Duodenal mucosa (tissue), 2 donors: Measurements from ENCODE around the gene WIPF3.

Experiments
- H3K27ac ChIP-seq: one replicate; pipeline ENCODE4 v1.7.0; 2013; ENCODE audit warnings: low read depth, low read length
- H3K27me3 ChIP-seq, 2 donors: one replicate each; pipeline ENCODE4 v1.7.0; 2013; ENCODE audit warnings: low read length in 2 of 2, control low read depth in 1 of 2; ENCODE audit not compliant: insufficient read depth in 2 of 2, control insufficient read depth in 1 of 2
- H3K36me3 ChIP-seq, 2 donors: one replicate each; pipeline ENCODE4 v1.7.0; 2013; ENCODE audit warnings: low read length in 2 of 2, control low read depth in 1 of 2; ENCODE audit not compliant: insufficient read depth in 2 of 2, control insufficient read depth in 1 of 2
- H3K4me1 ChIP-seq, 2 donors: one replicate each; pipeline ENCODE4 v1.7.0; 2013; ENCODE audit warnings: low read length in 2 of 2, control low read depth in 1 of 2; ENCODE audit not compliant: insufficient read depth in 2 of 2, control insufficient read depth in 1 of 2
- H3K4me3 ChIP-seq, 2 donors: one replicate each; pipeline ENCODE4 v1.7.0; 2013; ENCODE audit warnings: low read length in 2 of 2, low read depth in 1 of 2
- H3K9ac ChIP-seq, 2 donors: one replicate each; pipeline ENCODE4 v1.7.0; 2013; ENCODE audit warnings: low read length in 2 of 2, low read depth in 1 of 2
- H3K9me3 ChIP-seq, 2 donors: one replicate each; pipeline ENCODE4 v1.7.0; 2013; ENCODE audit warnings: low read length in 2 of 2, control low read depth in 1 of 2; ENCODE audit not compliant: control insufficient read depth in 1 of 2

WIPF3 gene

GRCh38 chr7:29898301-29898700, 92.0 kb downstream of the WIPF3 start:
- Histone ChIP-seq H3K9me3 (peaks cover 0 to 4% of the 10 kb centered on the region in 2 donors), H3K4me3 (no peak overlapping the region), H3K4me1 (no peaks in the 10 kb centered on the region), H3K27me3 (no peaks in the 10 kb centered on the region), H3K27ac (no peak overlapping the region), H3K9ac (no peak overlapping the region), H3K36me3 (no peaks in the 10 kb centered on the region)

- no peak overlapping the region for H3K4me3 ChIP-seq
- peaks cover 4 to 6% of the 10 kb centered on the region in 2 donors for H3K9me3 ChIP-seq
- no peaks in the 10 kb centered on the region for H3K4me1 ChIP-seq
- no peaks in the 10 kb centered on the region for H3K27me3 ChIP-seq
- peaks cover 0 to 4% of the 10 kb centered on the region in 2 donors for H3K36me3 ChIP-seq
- H3K27ac ChIP-seq: no peak overlapping the region
- H3K9ac ChIP-seq: no peak overlapping the region
These were observed 94.4 kb downstream of the WIPF3 start for GRCh38 chr7:29900745-29901144.

GRCh38 chr7:29906200-29907022, 100.1 kb downstream of the WIPF3 start:
- Histone ChIP-seq H3K27me3 (no peaks in the 10 kb centered on the region), H3K36me3 (peaks cover 0 to 5% of the 10 kb centered on the region in 2 donors), H3K9ac (no peak overlapping the region), H3K4me3 (no peak overlapping the region), H3K27ac (no peak overlapping the region), H3K9me3 (peaks cover 6 to 27% of the 10 kb centered on the region in 2 donors), H3K4me1 (no peaks in the 10 kb centered on the region)

- no peak overlapping the region for H3K9ac ChIP-seq
- no peaks in the 10 kb centered on the region for H3K4me1 ChIP-seq
- H3K4me3 ChIP-seq: no peak overlapping the region
- no peaks in the 10 kb centered on the region for H3K36me3 ChIP-seq
- H3K27ac ChIP-seq: no peak overlapping the region
- H3K9me3 ChIP-seq: no peaks in the 10 kb centered on the region
- H3K27me3 ChIP-seq: no peaks in the 10 kb centered on the region
These were observed 107.9 kb downstream of the WIPF3 start for GRCh38 chr7:29914180-29914579.

GRCh38 chr7:29915481-29916215, 109.3 kb downstream of the WIPF3 start:
- Histone ChIP-seq H3K9me3 (no peaks in the 10 kb centered on the region), H3K4me1 (no peaks in the 10 kb centered on the region), H3K27me3 (no peaks in the 10 kb centered on the region), H3K4me3 (no peak overlapping the region), H3K36me3 (peaks cover 0 to 3% of the 10 kb centered on the region in 2 donors), H3K27ac (no peak overlapping the region), H3K9ac (no peak overlapping the region)

GRCh38 chr7:29917641-29918040, 111.3 kb downstream of the WIPF3 start:
- H3K27me3 ChIP-seq: no peaks in the 10 kb centered on the region
- H3K36me3 ChIP-seq: peaks cover 0 to 3% of the 10 kb centered on the region in 2 donors
- no peaks in the 10 kb centered on the region for H3K4me1 ChIP-seq
- no peak overlapping the region for H3K9ac ChIP-seq
- H3K9me3 ChIP-seq: no peaks in the 10 kb centered on the region
- no peak overlapping the region for H3K27ac ChIP-seq
- H3K4me3 ChIP-seq: no peak overlapping the region

- Histone ChIP-seq H3K27ac (no peak overlapping the region), H3K9ac (no peak overlapping the region), H3K4me3 (no peak overlapping the region), H3K36me3 (peaks cover 0 to 14% of the 10 kb centered on the region in 2 donors), H3K27me3 (no peaks in the 10 kb centered on the region), H3K9me3 (no peaks in the 10 kb centered on the region), H3K4me1 (no peaks in the 10 kb centered on the region)
These were observed 112.5 kb downstream of the WIPF3 start for GRCh38 chr7:29918850-29919249.

- Histone ChIP-seq H3K27me3 (no peaks in the 10 kb centered on the region), H3K36me3 (peaks cover 0 to 15% of the 10 kb centered on the region in 2 donors), H3K9ac (no peak overlapping the region), H3K9me3 (no peaks in the 10 kb centered on the region), H3K4me1 (no peaks in the 10 kb centered on the region), H3K27ac (no peak overlapping the region), H3K4me3 (no peak overlapping the region)
These were observed 113.5 kb downstream of the WIPF3 start for GRCh38 chr7:29919790-29920189.

GRCh38 chr7:29920491-29920890, 114.2 kb downstream of the WIPF3 start:
- H3K9me3 ChIP-seq: no peaks in the 10 kb centered on the region
- peaks cover 0 to 15% of the 10 kb centered on the region in 2 donors for H3K36me3 ChIP-seq

GRCh38 chr7:29921404-29922010, 115.2 kb downstream of the WIPF3 start:
- Histone ChIP-seq H3K4me1 (no peaks in the 10 kb centered on the region), H3K27me3 (no peaks in the 10 kb centered on the region), H3K27ac (no peak overlapping the region), H3K9me3 (no peaks in the 10 kb centered on the region), H3K4me3 (no peak overlapping the region), H3K9ac (no peak overlapping the region), H3K36me3 (peaks cover 0 to 15% of the 10 kb centered on the region in 2 donors)

More at GRCh38 chr7:29920491-29920890, 114.2 kb downstream of the WIPF3 start:
- H3K4me1 ChIP-seq: no peaks in the 10 kb centered on the region
- H3K4me3 ChIP-seq: no peak overlapping the region
- H3K27me3 ChIP-seq: no peaks in the 10 kb centered on the region
- no peak overlapping the region for H3K27ac ChIP-seq
- H3K9ac ChIP-seq: no peak overlapping the region
